Heart right ventricle (tissue), 16 donors: ENCODE data around the gene PCIF1. TPM values are rescaled to one million over a fixed set of nuclear protein-coding genes. Genes with fewer than 3 reads are reported as not detected.

Experiments used
- ATAC-seq, 8 donors: fragments of 200-7000 bp; cut with Tn5 transposase; one replicate each; pipeline ENCODE4 v1.9.1; 2020; ENCODE audit warnings: mild to moderate bottlenecking in 8 of 8, moderate library complexity in 8 of 8, moderate number of reproducible peaks in 1 of 8
- DNase-seq, 2 donors: peaks; one replicate each; pipeline ENCODE4 v3.0.0-alpha.2; 2020
- H3K27ac ChIP-seq, 10 donors: fragments of 200-600 bp; sonication (generic) in 2 of 10; one replicate each; pipeline versions ENCODE4 v1.5.0 to v1.8.0; 2020 to 2022; ENCODE audit warnings: mild to moderate bottlenecking in 3 of 10
- H3K27me3 ChIP-seq, 7 donors: fragments of 200-600 bp; one replicate each; pipeline ENCODE4 v1.8.0; 2021 to 2022; ENCODE audit warnings: mild to moderate bottlenecking in 2 of 7
- H3K36me3 ChIP-seq, 9 donors: fragments of 200-600 bp; sonication (generic) in 1 of 9; one replicate each; pipeline versions ENCODE4 v1.5.0 to v1.8.0; 2020 to 2022; ENCODE audit warnings: mild to moderate bottlenecking in 2 of 9
- H3K4me1 ChIP-seq, 9 donors: fragments of 200-600 bp; sonication (generic) in 1 of 9; one replicate each; pipeline versions ENCODE4 v1.5.0 to v1.8.0; 2020 to 2022; ENCODE audit warnings: mild to moderate bottlenecking in 4 of 9
- H3K4me3 ChIP-seq, 10 donors: fragments of 200-600 bp; sonication (generic) in 2 of 10; one replicate each; pipeline versions ENCODE4 v1.5.0 to v1.8.0; 2020 to 2022; ENCODE audit warnings: mild to moderate bottlenecking in 7 of 10, moderate library complexity in 2 of 10
- H3K9me3 ChIP-seq, 11 donors: fragments of 200-600 bp in 10 of 11; sonication (generic) in 2 of 11; one replicate each; pipeline versions ENCODE4 v1.5.0 to v1.8.0; 2013 to 2022; ENCODE audit warnings: mild to moderate bottlenecking in 2 of 11, control low read depth in 1 of 11, moderate library complexity in 1 of 11
- CTCF ChIP-seq, 9 donors: fragments of 200-600 bp; sonication (generic) in 2 of 9; IDR thresholded peaks; one replicate each; pipeline versions ENCODE4 v1.5.0 to v1.8.0; 2021 to 2022; ENCODE audit warnings: antibody characterized with exemption in 9 of 9, mild to moderate bottlenecking in 5 of 9, moderate library complexity in 1 of 9
- WGBS, 2 donors: extraction: QIAGEN DNeasy Blood & Tissue Kit; methylation state at CpG; one replicate each; pipeline ENCODE4 v1.1.7; 2013; ENCODE audit warnings: inconsistent platforms in 1 of 2; 5-methylcytosine and 5-hydroxymethylcytosine counted together
- intact Hi-C, 10 donors: fragments of 100-400 bp; cut with DNase I; formaldehyde crosslinking; loops; one replicate each; pipeline versions ENCODE4 v1.11.1 to v1.14.2; 2022
- polyA plus RNA-seq, 2 donors: library from polyadenylated mRNA; stranded (reverse); fragments of 200-250 nt; gene quantifications; one replicate each; pipeline ENCODE4 v1.2.3, GENCODE V29; 2013
- total RNA-seq, 10 donors: library from RNA; stranded (reverse); fragmentation: NEBNext Ultra II Directional in 3 of 10; extraction: Animal tissue kit (Norgen Biotek cat#: 25700) in 3 of 10; gene quantifications; one replicate each; pipeline versions ENCODE4 v1.2.1 to v1.2.4, GENCODE V29; 2021 to 2023
- donor health status: Arrhythmogenic right ventricular cardiomyopathy.
- donor health status: ischemic (EF 13 %, LVEDD 7.1; RV severe dilation, severe dysfunction).
- donor health status: healthy with polysubstance abuse.
- donor health status: DM: no; HTN: yes; CAD: no.
- donor health status: DM: no; HTN: no; CAD: no.
- donor health status: ischemic (EF 25% LVEDD 6.9; RV normal size, moderate dysfunction).
- donor health status: ischemic (EF 25% LVEDD 5.7; RV mildly dilated, moderate dysfunction).
- donor health status: healthy.
- donor health status: DM: yes; HTN: yes; CAD: no.
- donor health status: Ischemic cardiomyopathy.
- donor health status: ischemic (EF 35%, LVEDD 5.7; RV mildly dilated, moderate dysfunction).
- donor health status: nonischemic (EF 11% LVEDD 7.7; RV severe dilation, severe dysfunction).
- donor health status: DM: yes; HTN: yes; CAD: no.
- donor health status: PGD.
- donor health status: ischemic (EF 29% LVEDD 5.4; RV normal size, mild dysfunction).
- donor health status: nonischemic (EF 23%, LVEDD 6.1; RV moderate dilation, normal function).

PCIF1 gene
- total and polyA plus RNA-seq, 12 donors = 20.8 to 33.1 (median 27.4) TPM

GRCh38 chr20:45940469-45940868, 6.0 kb downstream of the PCIF1 start:
- DNase-seq (no peak), ATAC-seq (no peak)
- 91 to 94% methylated on average over 13 of the region's 13 CpGs for WGBS, 2 donors
- TF ChIP-seq CTCF (IDR thresholded peaks at IDR 0.05) = no peak
- Histone ChIP-seq H3K27ac (no peak overlapping the region), H3K36me3 (peaks cover 0 to 86% (median 70%) of the 10 kb centered on the region in 9 donors), H3K4me1 (peaks cover 0 to 44% (median 14%) of the 10 kb centered on the region in 9 donors), H3K4me3 (no peak overlapping the region), H3K27me3 (no peaks in the 10 kb centered on the region), H3K9me3 (no peaks in the 10 kb centered on the region)
- intact Hi-C loops = loop anchor here in 1 of 10 donors (10.0 kb wide), 1 partner anchor 56 kb away; the partner anchor contains the start of genes SPATA25 and ZSWIM1

DNA sequence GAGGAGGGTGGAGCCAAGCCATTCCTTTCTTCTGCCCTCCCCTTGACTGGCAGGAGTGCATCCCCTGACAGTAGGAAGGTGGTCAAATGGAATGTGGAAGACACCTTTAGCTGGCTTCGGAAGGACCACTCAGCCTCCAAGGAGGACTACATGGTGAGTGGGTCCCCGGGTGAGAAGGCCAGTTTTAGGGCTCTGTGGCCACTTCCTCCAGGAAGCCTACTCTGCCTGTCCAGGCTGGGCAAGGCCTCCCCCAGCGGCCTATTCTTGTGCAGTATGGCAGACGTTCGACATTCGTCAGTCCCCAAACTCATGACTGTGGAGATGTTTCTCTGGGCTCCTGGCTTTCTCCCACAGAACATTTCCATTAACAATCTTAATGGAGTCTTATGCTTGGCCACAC, 9.1 kb downstream of the PCIF1 start:
- WGBS, 2 donors = 92% methylated on average over 6 of the region's 6 CpGs
- ATAC-seq = no peak
- intact Hi-C loops = loop anchor here in 1 of 10 donors (10.0 kb wide), 1 partner anchor 59 kb away; the partner anchor contains the start of genes SPATA25 and ZSWIM1
- Histone ChIP-seq H3K27ac (peak overlapping the region in 1 of 10 donors; percentile 26), H3K36me3 (peaks cover 0 to 100% (median 80%) of the 10 kb centered on the region in 9 donors), H3K9me3 (no peaks in the 10 kb centered on the region), H3K4me1 (peaks cover 0 to 38% (median 0%) of the 10 kb centered on the region in 9 donors), H3K4me3 (no peak overlapping the region), H3K27me3 (no peaks in the 10 kb centered on the region)
- DNase-seq = no peak
- TF ChIP-seq CTCF (IDR thresholded peaks at IDR 0.05) = no peak

- Histone ChIP-seq H3K36me3 (peaks cover 0 to 100% (median 81%) of the 10 kb centered on the region in 9 donors), H3K4me3 (no peak overlapping the region), H3K27me3 (no peaks in the 10 kb centered on the region), H3K4me1 (peaks cover 0 to 38% (median 0%) of the 10 kb centered on the region in 9 donors), H3K9me3 (no peaks in the 10 kb centered on the region), H3K27ac (peak overlapping the region in 1 of 10 donors; percentile 36)
- intact Hi-C loops = loop anchor here in 1 of 10 donors (10.0 kb wide), 1 partner anchor 60 kb away; the partner anchor contains the start of genes SPATA25 and ZSWIM1
- no peak for TF ChIP-seq CTCF (IDR thresholded peaks at IDR 0.05)
- ATAC-seq = no peak
- no peak for DNase-seq
- 89 to 90% methylated on average over 15 of the region's 15 CpGs for WGBS, 2 donors
These were observed 9.9 kb downstream of the PCIF1 start for GRCh38 chr20:45944151-45944964.

DNA sequence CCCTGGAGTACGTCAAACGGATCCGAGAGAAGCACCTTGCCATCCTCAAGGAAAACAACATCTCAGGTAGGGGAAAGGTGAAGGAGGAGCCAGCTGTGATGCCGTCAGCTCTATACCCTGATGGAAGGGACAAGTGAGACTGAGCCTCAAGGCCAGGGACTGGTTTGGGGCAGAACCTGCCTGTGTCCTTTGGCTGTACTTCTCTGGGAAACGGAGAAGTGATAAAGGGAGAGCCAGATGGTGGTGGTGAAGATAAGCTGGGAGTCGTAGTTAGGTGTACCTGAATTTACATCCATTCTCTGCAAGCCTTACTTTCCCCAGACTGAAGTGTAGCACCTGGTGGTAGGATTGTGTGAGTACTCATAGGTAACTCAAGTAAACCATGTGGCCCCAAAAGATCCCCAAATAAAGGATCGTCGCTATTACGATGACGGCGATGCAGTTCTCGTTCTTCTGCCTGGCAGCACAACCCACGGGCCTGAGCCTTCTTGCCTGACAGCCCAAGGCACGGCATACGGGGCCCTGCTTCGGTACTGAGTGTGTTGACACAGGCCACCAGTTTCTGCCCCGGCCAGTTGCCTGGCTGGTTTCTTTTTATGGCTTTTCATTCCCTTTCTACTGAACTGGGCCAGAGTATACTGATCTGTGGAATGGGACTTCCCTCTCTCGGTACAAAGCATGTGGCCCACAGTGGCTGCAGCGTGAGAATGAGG, 10.6 kb downstream of the PCIF1 start:
- H3K4me1 ChIP-seq = peaks cover 0 to 38% (median 0%) of the 10 kb centered on the region in 9 donors
- DNase-seq (no peak), ATAC-seq (no peak)
- H3K27ac ChIP-seq = peak overlapping the region in 1 of 10 donors; percentile 70
- no peaks in the 10 kb centered on the region for H3K27me3 ChIP-seq
- no peak overlapping the region for H3K4me3 ChIP-seq
- TF ChIP-seq CTCF (IDR thresholded peaks at IDR 0.05) = no peak
- H3K9me3 ChIP-seq = no peaks in the 10 kb centered on the region
- intact Hi-C loops = loop anchor here in 1 of 10 donors (10.0 kb wide), 1 partner anchor 60 kb away; the partner anchor contains the start of genes SPATA25 and ZSWIM1
- WGBS, 2 donors = 85 to 90% methylated on average over 19 of the region's 19 CpGs
- H3K36me3 ChIP-seq = peaks cover 0 to 100% (median 80%) of the 10 kb centered on the region in 9 donors
